Ecto neural progenitor cell (in vitro differentiated cells): ENCODE results near the gene ANKRD63.

Source experiments
- DNase-seq: peaks from one replicate; pipeline ENCODE4 v3.0.0-alpha.2; 2018; ENCODE audit warnings: low spot score

Gene ANKRD63, protein sequence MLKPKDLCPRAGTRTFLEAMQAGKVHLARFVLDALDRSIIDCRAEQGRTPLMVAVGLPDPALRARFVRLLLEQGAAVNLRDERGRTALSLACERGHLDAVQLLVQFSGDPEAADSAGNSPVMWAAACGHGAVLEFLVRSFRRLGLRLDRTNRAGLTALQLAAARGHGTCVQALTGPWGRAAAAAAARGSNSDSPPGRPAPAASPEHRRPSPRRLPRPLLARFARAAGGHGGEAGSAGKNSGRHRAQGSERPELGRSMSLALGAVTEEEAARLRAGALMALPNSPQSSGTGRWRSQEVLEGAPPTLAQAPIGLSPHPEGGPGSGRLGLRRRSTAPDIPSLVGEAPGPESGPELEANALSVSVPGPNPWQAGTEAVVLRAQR

GRCh38 chr15:40282869-40283614 is at the start of gene ANKRD63:
ANKRD63 (minus strand) TSS chr15:40283064; CDS start chr15:40282586, 478 bp downstream.
- DNase-seq: peak; percentile 65

- no peak for DNase-seq
Observed at GRCh38 chr15:40332113-40332781, 49.4 kb upstream of the ANKRD63 start.

GRCh38 chr15:40331637-40332036 is 48.8 kb upstream of the ANKRD63 start:
- DNase-seq: no peak

DNA sequence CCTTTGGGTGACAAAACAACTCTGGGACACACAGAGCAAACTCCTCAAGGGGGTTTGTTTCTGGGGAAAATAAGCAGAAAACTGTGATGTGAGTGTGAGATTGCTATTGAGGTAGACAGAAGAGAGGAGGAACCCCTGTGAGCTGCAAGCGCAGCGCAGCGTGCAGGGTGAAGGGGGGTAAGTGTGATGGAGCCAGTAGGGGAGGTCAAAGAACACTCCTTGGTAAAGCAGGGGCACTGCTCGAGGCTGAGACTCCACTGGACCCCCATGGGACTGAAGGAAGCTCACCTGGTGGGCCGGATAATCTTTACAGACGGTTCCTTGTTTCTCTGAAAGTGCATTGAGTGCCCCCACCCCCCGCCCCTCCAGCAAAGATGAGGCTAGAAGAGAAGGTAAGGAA is 48.2 kb upstream of the ANKRD63 start:
- DNase-seq: no peak

DNA sequence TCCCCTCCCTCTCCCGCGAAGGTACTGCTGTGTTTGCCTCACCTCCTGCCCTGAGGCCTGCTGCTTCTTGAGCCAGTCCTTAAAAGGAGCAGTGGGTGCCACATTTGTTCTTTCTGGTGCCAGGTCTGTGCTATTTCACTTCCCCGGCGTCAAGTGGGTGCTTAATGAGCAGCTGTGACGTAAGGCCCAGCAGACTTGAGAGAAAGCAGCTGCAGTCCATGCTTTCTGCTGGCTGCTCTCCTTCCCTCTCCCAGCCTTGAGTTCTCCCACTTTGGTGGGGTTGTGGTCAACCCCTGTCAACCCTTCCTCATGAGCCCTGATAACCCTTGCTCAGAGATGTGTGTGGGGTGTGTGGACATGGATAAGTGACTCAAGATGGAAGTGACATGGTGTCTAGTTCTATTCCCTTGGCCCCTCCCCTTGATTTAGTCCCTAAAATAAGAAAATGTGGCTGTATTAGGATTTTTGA is 47.5 kb upstream of the ANKRD63 start:
- DNase-seq: no peak

- no peak for DNase-seq
Observed at GRCh38 chr15:40329804-40330203, 46.9 kb upstream of the ANKRD63 start.

DNA sequence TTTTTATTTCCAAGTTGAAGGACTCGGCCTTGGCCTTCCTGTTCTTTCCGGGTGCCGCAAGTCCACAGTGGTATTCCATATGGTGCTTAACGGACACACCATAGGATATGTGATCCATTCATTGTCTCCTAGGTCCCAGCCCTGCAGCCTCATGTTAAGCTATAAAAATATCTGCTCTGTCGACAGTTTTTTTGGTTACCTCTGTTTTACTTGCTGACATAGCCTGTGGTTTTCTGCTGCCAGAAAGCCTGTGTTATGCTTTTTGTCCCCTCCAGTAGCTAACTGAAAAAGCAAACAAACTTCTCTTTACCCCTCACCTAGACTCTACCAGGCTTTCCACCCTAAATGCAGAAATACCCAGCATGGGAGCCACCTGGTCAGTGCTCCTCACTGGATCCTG is 45.9 kb upstream of the ANKRD63 start:
- no peak for DNase-seq

- DNase-seq: no peak
Observed at GRCh38 chr15:40328176-40328575, 45.3 kb upstream of the ANKRD63 start.

DNA sequence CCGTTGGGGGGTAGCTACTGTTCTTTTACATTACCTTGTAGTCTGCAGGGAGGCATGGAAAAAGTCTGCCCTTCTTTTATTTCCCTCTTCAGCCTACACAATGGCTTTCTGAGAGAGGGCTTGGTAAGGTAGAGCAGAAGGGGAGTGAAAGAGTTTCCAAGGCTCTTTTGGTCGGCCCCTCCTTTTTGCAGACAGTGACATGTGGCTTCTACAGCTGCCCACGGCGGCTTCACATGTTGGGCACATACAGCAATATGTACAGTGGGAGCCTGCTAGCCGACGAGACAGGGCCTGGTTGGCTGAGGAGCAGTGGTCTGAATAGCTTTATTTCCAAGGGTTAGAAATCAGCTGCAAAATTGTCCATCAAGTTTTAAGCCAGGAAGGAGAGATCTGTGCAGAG is 44.6 kb upstream of the ANKRD63 start:
- DNase-seq: no peak

DNA sequence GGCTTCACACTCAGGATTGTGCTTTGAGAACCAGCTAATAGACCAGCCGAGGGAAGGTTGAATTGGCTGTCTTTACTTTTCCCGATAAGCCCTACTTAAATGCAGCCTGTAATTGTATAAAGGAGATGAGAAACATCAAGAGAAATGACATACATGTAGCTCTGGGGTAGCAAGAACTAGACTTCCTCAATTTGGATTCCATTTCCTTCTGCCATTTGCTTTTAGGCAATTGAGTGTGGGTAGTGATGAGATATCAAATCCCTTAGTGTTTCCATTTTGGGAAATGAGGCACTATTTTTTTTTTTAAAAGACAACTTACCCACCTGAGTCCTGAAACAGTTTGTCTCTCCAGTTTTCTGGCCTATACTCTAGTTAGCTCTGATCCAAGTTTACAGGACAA is 42.8 kb upstream of the ANKRD63 start:
- DNase-seq: no peak

- no peak for DNase-seq
Observed at GRCh38 chr15:40325188-40325587, 42.3 kb upstream of the ANKRD63 start.

DNA sequence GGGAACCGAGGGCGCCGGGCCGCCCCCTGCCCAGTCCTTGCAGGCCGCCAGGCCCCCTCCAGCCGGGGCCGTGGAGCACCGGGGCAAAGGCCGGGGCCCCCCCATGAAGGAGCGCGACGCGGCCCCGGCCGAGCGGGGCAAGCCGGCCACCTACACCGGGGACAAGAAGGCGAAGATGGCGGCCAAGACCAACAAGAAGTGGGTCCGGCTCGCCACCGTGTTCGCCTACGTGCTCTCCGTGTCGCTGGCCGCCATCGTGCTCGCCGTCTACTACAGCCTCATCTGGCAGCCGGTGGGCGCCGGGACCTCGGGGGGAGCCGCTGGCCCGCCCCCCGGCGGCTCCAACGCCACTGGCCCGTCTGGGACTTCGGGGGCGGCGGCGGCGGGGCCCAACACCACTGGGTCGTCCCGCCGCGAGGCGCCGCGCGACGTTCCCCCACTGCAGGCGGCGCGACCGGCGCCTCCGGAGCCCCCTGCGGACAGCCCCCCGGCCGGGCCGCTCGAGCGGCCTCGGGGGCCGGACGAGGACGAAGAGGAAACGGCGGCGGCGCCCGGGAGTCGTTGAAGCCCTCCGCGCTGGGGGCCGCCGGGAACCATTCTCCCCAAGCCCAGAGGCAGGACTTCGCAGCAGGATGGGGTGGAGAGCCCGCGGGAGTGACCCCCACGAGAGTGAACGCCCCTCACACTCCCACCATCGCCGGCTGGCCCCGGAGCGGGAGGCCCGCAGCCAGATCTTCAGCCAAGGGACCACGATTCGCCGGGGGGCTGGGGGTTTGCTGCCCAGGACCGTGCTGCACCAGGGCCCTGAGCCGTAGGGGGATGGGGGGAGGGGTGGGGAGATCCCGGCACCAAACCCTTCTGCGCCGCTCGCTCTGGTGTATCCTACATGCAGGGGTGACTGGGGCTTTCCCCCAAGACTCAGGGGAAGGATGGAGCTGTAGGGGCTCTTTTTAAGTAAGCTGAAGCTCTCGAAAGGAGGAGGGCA is 41.4 kb upstream of the ANKRD63 start:
- DNase-seq: no peak

DNA sequence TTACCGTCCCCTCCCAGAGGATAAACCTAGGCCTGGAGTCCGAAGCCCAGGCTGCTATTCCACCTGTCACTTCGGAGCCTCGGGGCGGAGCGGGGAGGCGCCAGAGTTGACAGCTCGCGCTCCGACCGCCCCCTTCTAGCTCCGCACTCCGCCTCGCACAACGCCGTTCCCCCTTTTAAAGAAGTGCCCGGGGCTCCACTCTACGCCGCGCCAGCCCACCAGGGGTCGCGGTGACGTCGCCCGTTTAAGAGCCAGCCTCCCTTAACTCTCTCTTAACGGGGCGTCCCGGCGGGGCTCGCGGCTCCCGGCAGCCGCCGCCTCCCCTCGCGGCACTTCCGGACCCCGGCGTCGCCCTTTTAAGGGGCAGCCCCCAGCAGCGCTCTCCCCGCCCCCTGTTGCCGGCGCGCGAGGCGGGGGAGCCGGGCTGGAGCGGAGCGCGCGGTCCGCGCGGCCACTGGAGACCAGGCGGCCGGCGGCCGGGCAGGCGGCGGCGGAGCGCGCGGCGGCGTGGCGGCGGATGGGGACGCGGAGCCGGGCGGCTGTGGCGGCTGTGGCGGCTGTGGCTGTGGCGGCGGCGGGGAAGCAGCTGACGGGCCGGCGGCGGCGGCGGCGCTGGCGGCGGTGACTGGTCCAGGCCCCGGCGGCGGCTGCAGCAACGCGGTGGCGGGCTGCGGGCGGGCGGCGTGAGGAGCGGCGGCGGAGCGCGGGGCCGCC is 40.5 kb upstream of the ANKRD63 start, which contains the start of gene INAFM2:
TSS of gene INAFM2 (plus strand) at position 454 of the 714 bp plus-strand sequence. CDS start 364 bp downstream, outside the sequence.
- DNase-seq: peak; percentile 95

- DNase-seq: peak; percentile 68
Observed at GRCh38 chr15:40322531-40323238, 39.8 kb upstream of the ANKRD63 start.

DNA sequence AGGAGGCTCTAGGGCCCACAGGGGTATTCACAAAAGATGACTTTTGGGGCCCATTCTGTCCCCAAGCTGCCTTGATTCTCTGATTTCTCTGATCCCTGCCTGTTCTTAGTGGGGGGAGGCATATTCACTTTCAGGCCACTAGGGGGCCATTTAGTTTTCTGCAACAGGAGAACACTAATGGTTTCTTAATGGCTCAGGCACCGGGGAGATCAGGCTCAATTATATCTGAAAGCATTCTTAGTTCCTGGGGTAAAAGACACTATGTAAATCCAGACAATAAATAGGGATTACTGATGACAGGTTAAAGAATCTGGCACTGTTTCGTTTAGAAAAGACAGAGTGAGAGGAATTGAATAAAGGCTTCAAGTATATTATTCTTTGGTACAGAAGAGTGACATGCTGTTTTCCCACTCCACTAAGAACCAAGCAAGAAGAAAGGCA is 38.1 kb upstream of the ANKRD63 start:
- no peak for DNase-seq

DNA sequence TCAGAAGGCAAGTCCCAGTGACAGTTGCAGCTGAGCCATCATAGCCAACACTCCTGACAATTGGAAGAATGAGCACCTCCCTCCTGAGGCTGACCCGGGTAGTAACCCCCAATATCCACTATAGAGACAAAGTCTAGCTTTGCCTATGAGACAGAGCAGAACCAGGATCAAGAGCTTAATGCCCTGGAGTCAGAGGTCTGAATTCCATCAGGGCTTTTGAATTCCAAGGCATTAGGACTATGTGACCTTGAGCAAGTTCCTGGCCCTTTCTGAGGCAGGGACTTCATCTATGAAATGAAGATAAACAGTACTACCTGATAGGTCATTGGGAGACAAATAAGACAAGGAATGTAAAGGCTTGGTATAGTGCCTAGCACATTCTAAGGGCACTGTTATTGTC is 37.5 kb upstream of the ANKRD63 start:
- no peak for DNase-seq

GRCh38 chr15:40317580-40317979 is 34.7 kb upstream of the ANKRD63 start:
- no peak for DNase-seq

- DNase-seq: no peak
Observed at GRCh38 chr15:40316931-40317330, 34.1 kb upstream of the ANKRD63 start.

DNA sequence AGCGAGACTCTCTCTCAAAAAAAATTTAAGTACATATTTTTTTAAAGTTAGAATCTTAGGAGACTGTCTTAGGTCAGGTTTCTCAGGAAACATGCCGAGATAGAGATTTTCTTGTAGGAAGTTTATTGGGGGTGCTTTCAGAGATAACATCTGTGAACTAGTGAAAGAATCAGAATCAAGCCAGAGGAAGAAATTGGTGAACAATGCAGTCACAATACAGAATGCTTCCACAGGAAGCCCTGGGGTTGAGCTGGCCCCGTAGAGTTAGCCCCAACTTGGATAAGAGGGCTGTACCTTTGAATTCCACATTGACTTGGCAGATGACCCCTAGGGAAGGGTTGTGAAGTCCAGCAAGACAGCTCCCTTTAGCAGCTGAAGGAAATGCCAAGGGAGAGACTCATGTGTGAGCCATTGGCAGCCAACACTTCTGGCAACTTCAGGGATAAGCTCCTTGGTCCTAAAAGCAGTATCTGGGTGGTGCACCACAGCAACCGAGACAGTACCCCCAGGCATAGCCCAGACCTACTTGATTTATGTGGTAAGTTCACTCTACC is 31.9 kb upstream of the ANKRD63 start:
- no peak for DNase-seq
